Panc1 (cell line): Measurements from ENCODE around the gene TPGS1. TPM values are rescaled to one million over a fixed set of nuclear protein-coding genes. Genes with fewer than 3 reads are reported as not detected.

Source experiments
- ATAC-seq: fragments of 200-7000 bp; cut with Tn5 transposase; 2 replicates; pipeline ENCODE4 v1.9.1; 2020; ENCODE audit warnings: mild to moderate bottlenecking, moderate library complexity
- BruUV-seq: library from RNA; stranded (reverse); fragments of 400-500 nt; replicated peaks from 2 replicates; lab custom pipeline; 2021; lab: Mats Ljungman, UMichigan
- CTCF ChIA-PET: fragments of 300-600 bp; sonication (Branson Sonifier 250); formaldehyde crosslinking; loops from one replicate; lab custom pipeline; 2022; ENCODE audit warnings: antibody characterized with exemption; lab: Charles Lee
- POLR2A ChIA-PET: fragments of 300-600 bp; sonication (Branson Sonifier 250); formaldehyde crosslinking; loops from one replicate; lab custom pipeline; 2022; ENCODE audit warnings: antibody characterized with exemption; lab: Charles Lee
- DNase-seq: peaks from one replicate; pipeline ENCODE4 v3.0.0-alpha.2; 2010; ENCODE audit warnings: low read depth, low spot score
- H3K27ac ChIP-seq: 2 replicates; pipeline ENCODE4 v1.5.1; 2011; ENCODE audit warnings: mild to moderate bottlenecking, low read length, inconsistent platforms
- H3K27me3 ChIP-seq: fragments of 200-500 bp; sonication (Bioruptor generic); 2 replicates; pipeline ENCODE4 v1.6.0; 2014; ENCODE audit warnings: low read length, inconsistent platforms; ENCODE audit not compliant: control insufficient read depth, insufficient read depth
- H3K36me3 ChIP-seq: fragments of 200-500 bp; sonication (Bioruptor generic); 2 replicates; pipeline ENCODE4 v1.5.1; 2014; ENCODE audit warnings: inconsistent platforms, mild to moderate bottlenecking, low read length, moderate library complexity; ENCODE audit not compliant: control insufficient read depth, insufficient read depth
- H3K4me1 ChIP-seq: 2 replicates; pipeline ENCODE4 v1.5.1; 2011; ENCODE audit warnings: inconsistent platforms, mild to moderate bottlenecking, low read length, moderate library complexity; ENCODE audit not compliant: control insufficient read depth, insufficient read depth
- H3K4me3 ChIP-seq, 2 experiments: 2 replicates each; pipeline ENCODE4 v1.5.1; 2011 to 2012; ENCODE audit warnings: low read depth in 2 of 2, low read length in 2 of 2, mild to moderate bottlenecking in 2 of 2, inconsistent platforms in 1 of 2, moderate library complexity in 1 of 2
- H3K9me3 ChIP-seq: fragments of 200-500 bp; sonication (Bioruptor generic); 2 replicates; pipeline ENCODE4 v1.5.1; 2014; ENCODE audit warnings: low read depth, mild to moderate bottlenecking, inconsistent platforms, low read length, moderate library complexity; ENCODE audit not compliant: control insufficient read depth, insufficient read depth
- POLR2AphosphoS5 ChIP-seq: IDR thresholded peaks from 2 replicates; pipeline ENCODE4 v1.6.1; 2012; ENCODE audit warnings: mild to moderate bottlenecking, low read depth, low read length, moderate library complexity
- REST ChIP-seq, 2 experiments: IDR thresholded peaks; 2 replicates each; pipeline ENCODE4 v1.6.1; 2011 to 2012; ENCODE audit warnings: low read depth in 2 of 2, control low read depth in 1 of 2, low read length in 1 of 2, mild to moderate bottlenecking in 1 of 2, moderate library complexity in 1 of 2; ENCODE audit not compliant: insufficient read depth in 1 of 2
- SIN3A ChIP-seq: IDR thresholded peaks from 2 replicates; pipeline ENCODE4 v1.6.1; 2012; ENCODE audit warnings: low read depth, mild to moderate bottlenecking, low read length, moderate library complexity, borderline replicate concordance; ENCODE audit not compliant: insufficient read depth
- TCF7L2 ChIP-seq: IDR thresholded peaks from 2 replicates; pipeline ENCODE4 v1.6.1; 2011; ENCODE audit warnings: mild to moderate bottlenecking, low read depth, low read length, inconsistent platforms
- in situ Hi-C: cut with HindIII; loops from 2 replicates; pipeline ENCODE4 v1.10.0; 2016; ENCODE audit warnings: low sequenced_read_pairs, low pct_unique_long_range_greater_than_20kb
- intact Hi-C: fragments of 100-400 bp; cut with micrococcal nuclease; formaldehyde crosslinking; loops from one replicate; pipeline ENCODE4 v1.10.0; 2022; ENCODE audit not compliant: unreplicated experiment
- total RNA-seq: library from RNA; stranded (reverse); gene quantifications from one replicate; pipeline ENCODE4 v1.2.1, GENCODE V29; 2021; ENCODE audit not compliant: unreplicated experiment
- TF ChIP-seq, protein P1 (sequence below): fragments of 450-650 bp; IDR thresholded peaks from 2 replicates; pipeline ENCODE4 v1.5.1; 2017; ENCODE audit warnings: mild to moderate bottlenecking

The TPGS1 gene
- total RNA-seq, 1 experiment from 2014 or later: 17.6 TPM

GRCh38 chr19:534088-534487 is 26.8 kb downstream of the TPGS1 start:
- peak overlapping the region; percentile 57; the same call in 1 of the 2 replicates for H3K27ac ChIP-seq
- peaks cover 15% of the 10 kb centered on the region for H3K4me1 ChIP-seq
- H3K27me3 ChIP-seq: no peaks in the 10 kb centered on the region
- DNase-seq (no peak), ATAC-seq (no peak)
- peak overlapping the region; percentile 74; a peak in 2 of 4 replicates for H3K4me3 ChIP-seq
- in situ Hi-C loops: no loop called here
- intact Hi-C loops: no loop called here
- ChIA-PET POLR2A (no interaction called here), CTCF (no interaction called here)
- BruUV-seq: no TSS peak
- no peak for TF ChIP-seq SIN3A
- peaks cover 4% of the 10 kb centered on the region; the same call in 1 of the 2 replicates for H3K36me3 ChIP-seq
- no peaks in the 10 kb centered on the region for H3K9me3 ChIP-seq

DNA sequence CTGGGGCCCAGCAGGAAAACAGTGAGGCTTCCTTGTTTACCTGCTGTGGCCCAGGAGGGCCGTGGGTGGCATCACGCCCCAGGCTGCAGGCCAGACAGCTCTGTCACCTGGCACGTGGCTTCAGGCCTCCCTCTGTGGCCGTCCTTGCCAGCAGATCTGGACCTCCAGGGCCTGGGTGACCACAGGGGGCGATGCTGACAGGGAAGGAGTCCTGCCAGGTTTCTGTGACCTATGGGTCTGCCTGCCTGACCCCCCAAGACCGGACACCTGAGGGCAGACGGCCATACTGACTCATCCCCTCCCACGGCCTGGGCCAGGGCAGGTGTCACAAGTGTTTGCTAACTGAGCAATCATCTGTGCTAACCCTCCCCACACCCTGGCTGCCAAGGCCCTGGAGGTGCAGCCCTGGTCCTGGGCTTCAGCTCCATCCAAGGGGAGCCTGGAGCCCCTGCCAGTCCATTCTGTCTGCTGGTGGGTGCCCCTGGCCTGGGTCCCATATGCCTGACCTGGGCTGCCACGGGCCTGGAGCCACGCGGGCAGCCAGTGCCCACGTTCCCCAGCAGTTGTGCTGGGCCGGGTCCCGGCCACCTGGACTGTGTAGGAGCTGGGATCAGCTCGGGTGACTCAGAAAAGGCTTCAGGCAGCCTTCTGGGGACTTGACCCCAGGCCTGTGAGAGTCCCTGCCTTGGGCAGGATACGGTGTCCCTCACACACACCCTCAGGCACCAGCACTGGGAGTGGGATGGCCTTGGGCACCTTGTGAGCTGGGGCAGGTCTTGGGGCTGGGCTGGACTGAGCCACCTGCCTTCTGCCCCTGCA is 27.9 kb downstream of the TPGS1 start:
- no TSS peak for BruUV-seq
- Histone ChIP-seq H3K27ac (no peak overlapping the region), H3K4me3 (no peak overlapping the region), H3K4me1 (peaks cover 15% of the 10 kb centered on the region), H3K36me3 (peaks cover 4% of the 10 kb centered on the region; the same call in 1 of the 2 replicates), H3K9me3 (no peaks in the 10 kb centered on the region), H3K27me3 (no peaks in the 10 kb centered on the region)
- intact Hi-C loops: no loop called here
- in situ Hi-C loops: no loop called here
- DNase-seq (no peak), ATAC-seq (no peak)
- CTCF ChIA-PET: no interaction called here
- POLR2A ChIA-PET: no interaction called here
- no peak for TF ChIP-seq POLR2AphosphoS5
- TF ChIP-seq, protein P1, sequence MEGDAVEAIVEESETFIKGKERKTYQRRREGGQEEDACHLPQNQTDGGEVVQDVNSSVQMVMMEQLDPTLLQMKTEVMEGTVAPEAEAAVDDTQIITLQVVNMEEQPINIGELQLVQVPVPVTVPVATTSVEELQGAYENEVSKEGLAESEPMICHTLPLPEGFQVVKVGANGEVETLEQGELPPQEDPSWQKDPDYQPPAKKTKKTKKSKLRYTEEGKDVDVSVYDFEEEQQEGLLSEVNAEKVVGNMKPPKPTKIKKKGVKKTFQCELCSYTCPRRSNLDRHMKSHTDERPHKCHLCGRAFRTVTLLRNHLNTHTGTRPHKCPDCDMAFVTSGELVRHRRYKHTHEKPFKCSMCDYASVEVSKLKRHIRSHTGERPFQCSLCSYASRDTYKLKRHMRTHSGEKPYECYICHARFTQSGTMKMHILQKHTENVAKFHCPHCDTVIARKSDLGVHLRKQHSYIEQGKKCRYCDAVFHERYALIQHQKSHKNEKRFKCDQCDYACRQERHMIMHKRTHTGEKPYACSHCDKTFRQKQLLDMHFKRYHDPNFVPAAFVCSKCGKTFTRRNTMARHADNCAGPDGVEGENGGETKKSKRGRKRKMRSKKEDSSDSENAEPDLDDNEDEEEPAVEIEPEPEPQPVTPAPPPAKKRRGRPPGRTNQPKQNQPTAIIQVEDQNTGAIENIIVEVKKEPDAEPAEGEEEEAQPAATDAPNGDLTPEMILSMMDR: no peak
- no peak for TF ChIP-seq REST (IDR thresholded peaks at IDR 0.05; ENCODE audit: insufficient read depth in 1 of 2, low read depth in 2 of 2, low read length in 1 of 2)
- TF ChIP-seq SIN3A: no peak
- TF ChIP-seq TCF7L2: no peak
